Activated CD4-positive, alpha-beta T cell treated with anti-CD3 and anti-CD28 coated beads for 4 hours (primary cell): ENCODE results near the gene TREX2.
"Not testable (repeated sequence)": the region's sequence is repeated elsewhere in the genome, so short reads cannot be mapped to it uniquely, and the experiment has no call there.

Experiments
- DNase-seq, 2 donors: peaks; one replicate each; pipeline ENCODE4 v3.0.0-alpha.2; 2020

TREX2 gene

DNA sequence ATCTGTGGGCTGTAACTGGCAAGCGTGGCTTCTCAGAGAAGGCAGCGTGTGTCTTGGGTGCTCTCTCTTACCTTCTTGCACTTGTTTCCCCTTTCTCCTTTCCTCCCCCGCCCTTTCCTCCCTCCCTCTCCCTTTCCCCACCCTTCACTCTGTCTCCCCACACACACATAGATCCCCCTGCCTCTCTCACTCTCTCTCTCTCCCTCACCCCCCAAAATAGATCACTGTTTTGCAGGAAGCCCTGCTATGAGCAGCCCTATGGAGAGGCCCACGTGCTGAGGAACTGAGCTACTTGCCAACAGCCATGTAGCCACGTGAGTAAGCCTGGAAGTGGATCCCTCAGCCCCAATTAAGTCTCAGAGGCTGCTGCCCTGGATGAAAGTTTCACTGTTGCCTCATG lies 40.4 kb downstream of the TREX2 start:
- no peak for DNase-seq

DNA sequence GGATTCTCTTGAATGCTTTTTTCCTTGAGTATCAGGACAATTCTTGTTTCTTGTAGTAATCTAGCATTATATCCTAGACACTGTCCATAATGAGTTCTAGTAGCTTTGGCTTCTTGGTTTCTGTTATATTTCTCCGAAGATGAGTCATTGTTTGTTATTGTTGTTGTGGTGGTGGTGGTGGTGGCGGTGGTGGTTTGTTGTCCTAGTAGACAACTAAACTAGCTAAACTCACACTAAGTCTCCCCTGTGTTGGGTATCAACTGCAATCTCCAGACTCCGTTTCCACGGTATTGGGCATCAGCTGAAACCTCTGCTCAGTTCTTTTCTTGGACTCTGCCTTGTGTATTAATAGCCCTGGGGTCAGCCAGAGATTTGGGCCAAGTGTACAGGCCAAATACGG lies 41.5 kb downstream of the TREX2 start:
- not testable (repeated sequence) for DNase-seq

DNA sequence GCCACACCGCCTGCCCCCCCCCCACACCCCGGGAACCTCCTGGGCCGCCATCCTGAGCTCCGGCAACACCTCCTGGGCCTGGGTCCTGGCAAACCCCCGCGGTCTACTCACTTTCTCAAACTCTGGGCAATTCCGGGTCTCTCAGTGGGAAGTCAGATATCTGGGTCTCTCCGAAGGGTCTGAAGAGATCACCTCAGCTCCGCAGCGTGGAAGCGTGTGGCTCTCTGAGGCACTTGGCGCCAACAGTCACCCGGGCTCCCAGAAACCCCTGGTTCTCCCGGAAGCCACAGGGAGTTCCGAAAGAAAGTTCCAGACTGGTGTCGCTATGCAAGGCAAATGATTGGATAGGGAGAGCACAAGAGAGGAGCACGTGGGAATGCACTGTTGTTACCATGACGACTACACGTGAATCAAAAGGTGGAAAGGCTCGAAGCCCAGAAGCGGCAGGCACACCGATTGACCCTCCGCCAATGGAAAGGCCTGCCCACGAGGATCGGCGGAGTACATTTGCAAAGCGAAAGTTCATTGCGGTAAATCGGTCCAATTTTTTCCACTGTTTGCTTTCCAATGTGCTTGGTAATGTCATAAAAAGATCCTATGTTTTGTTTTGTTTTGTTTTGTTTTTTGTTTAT lies 44.6 kb downstream of the TREX2 start, which contains the start of gene PNMA6E:
Gene PNMA6E (minus strand): TSS at position 218 of the 632 bp plus-strand sequence. CDS start 2,501 bp downstream, outside the sequence.
- DNase-seq: no peak

DNA sequence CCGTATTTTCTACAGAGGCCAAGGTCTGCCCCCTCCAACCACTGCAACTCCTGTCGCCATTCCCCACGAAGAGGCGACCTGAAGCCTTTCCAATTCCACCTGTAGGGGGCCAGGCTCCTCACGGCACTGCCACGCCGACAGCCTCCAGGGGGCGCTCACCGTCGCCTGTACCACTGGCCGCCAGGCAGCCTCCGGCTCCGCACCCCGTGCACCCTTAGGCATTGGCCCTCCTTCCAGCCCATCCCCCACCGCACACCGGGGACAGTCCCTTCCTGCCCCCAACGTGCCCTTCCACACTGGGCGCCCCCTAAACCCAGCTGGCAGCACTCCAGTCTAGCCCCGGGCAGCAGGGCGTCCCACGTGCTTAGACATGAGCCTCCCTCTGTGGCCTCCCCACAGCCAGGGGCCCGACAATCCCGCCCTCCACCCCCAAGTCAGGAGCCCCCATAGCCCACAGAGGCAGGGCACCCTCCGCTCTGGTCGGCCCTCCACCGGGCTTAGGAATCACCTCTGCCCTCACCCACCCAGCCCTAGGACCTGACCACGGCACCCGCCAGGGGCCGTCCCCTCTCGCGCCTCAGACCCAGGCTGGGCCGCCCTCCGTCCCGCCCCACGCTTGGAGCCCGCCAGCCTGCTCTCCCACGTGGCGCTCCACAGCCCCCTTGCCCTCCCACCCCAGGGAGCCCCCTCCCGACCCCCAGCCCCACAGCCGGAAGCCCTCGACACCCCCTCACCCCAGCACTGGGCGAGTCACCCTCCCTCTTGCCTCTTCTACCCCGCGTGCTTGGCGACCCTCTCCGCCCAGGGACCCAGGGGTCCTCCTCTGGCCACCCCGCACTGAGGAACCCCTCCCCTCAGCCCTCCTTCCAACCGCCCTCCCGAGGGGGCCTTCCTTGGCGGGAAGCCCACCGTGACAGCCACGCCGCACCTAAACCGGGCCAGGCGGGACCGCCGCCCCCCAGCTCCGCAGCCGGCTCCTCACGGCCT lies 45.4 kb downstream of the TREX2 start:
- DNase-seq: peak; percentile 37 to 48

DNA sequence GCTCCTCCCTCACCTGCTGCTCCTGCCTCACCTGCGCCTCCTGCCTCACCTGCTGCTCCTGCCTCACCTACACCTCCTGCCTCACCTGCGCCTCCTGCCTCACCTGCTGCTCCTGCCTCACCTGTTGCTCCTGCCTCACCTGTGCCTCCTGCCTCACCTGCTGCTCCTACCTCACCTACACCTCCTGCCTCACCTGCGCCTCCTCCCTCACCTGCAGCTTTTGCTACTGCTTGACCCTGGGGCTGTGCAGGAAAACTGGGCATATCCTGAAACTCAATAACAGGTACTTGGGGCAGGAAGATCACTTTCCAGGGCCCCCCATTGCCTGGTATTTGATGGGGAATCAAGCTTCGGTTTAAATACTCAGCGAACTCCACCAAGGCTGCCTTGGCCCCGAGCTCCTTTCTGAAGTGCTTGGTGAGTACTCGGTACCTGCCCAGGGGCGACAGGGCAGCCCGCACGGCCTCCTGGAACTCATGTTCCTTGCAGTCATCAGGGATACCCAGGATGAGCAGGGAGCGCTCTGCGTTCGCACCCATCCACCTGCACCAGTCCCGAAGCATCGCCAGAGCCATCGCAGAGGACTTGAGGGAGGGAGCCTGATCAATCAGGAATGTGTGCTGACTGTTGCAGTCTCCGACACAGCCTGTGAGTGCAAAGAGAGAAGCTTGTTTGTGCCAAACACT lies 47.4 kb downstream of the TREX2 start:
- no peak for DNase-seq

DNA sequence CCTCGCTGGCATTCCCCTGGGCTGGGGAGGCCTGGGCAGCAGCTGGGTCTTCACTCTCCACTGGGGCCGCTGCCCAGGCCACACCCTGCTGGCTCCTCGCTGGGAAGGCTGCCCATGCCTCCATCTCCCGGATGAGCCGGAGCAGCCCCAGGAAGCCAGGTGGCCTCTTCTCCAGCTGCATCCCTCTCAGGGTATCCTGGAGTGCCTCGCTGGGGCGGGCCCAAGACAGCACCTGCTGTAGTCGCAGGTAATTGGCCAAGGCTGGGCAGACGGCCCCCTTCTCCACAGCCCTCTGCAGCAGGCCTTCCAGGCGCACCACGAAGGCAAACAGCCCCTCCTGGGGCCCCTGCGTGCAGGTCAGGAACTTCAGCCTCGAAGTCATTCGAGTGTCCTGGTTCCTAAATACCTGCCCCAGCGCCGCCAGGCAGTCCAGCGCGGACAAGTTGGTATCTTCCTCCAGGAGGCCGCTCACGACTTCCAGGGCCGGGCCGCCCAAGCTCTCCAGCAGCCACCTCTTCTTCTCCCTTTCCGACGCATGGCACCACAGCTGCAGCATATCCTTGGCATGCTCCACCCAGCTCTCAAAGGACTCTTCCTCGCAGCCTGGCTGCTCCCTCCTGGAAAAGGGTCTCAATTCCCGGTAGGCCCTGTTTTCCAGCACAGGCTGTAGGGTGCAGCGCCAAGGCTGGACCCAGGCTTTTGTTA lies 48.4 kb downstream of the TREX2 start:
- no peak for DNase-seq

DNA sequence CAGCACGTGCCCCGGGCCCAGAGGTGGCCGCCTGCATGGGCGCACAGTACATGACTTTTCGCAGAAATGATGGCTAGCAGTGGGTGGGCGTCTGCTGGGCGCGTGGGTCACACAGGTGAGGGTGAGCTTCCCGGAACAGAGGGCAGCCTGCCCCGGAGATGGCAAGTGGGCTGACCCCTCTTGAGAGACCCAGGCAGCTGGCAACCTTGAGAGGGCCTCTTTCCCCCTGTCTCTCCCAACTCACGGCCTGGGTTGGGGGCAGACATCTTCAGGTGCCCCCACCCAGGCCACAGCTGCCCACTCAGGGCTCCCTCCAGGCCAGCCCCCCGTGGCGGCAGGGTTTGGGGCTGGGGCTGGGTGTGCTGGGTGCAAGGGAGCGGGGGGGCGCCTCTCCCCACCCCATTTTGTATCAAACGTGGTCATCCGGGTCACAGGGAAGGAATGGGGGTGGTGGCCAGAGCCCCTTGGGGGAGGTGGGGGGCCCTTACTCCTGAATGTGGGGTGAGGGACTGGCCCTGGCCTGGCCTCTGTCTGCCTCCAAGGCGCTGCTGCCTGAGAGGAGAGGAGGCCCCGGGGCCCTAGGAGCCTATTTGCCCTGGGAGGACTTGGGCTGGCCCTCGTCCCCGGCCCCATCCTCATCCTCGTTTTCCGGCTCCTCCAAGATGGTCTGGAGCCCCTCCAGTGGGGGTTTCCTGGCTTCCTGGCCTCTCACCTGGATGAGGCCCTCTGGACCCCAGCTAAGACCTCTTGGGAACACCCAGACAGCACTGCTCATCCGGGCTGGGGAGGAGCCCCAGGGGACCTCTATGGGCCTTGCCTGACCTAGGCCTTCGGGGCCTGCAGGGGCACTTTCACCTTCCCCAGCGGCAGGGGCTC lies 49.3 kb downstream of the TREX2 start:
- no peak for DNase-seq

DNA sequence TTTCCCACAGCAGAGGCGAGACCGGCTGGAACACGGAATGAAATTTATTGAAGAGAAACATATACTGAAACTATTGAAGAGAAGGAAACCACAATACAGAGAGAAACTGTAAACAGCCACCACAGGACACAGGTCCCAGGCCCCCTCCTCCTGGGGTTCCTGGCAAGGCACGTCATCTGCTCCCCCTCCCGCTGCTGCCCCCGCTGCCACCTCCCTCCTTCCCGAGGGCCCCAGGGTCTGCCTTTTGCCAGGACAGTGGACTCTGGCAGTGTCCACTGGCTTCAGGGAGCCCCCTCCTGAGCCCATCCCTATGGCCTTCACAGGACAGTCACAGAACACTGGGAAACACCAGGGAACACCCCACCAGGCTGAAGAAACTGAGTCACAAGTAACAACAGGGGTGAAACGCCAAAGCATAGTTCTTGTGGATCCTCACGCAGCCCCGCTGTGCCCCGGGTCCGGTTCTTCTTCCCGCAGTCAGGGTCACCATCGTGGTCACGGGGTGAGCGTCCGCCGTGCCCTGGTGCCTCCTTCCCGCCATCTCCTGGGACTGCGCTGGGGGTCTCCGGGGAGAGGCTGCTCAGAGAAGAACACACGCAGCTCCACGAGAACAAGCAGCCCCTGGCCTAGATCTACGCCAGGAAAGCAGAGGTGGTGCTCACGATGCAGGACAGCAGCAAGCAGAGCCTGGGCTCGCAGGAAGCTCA lies 50.1 kb downstream of the TREX2 start:
- DNase-seq: no peak

DNA sequence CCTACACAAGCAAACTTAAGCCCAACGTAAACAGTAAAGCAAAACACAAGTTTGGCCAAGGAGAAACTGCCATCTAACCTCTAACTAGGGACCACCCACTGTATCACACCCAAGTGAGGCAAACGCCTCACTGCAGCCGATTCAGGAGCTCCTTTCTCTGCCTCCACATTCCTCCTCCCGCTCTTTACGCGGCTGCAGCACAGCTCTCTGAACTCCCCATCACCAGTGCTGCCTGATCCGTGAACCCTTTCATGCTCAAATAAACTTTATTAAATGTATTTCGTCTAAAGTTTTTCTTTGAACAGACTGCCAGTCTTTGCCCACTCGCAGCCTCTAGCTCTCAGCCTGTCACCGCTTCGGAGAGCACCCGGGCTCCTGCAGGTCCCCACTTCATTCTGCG lies 51.2 kb downstream of the TREX2 start:
- DNase-seq: no peak
